Mesenchymal stem cell (in vitro differentiated cells and primary cell): ENCODE measurements around the gene CFC1. TPM values are rescaled to one million over a fixed set of nuclear protein-coding genes. Genes with fewer than 3 reads are reported as not detected.
"Not testable (repeated sequence)": the region's sequence is repeated elsewhere in the genome, so short reads cannot be mapped to it uniquely, and the experiment has no call there.

ENCODE experiments used
- DNase-seq: peaks from one replicate; pipeline ENCODE4 v3.0.0-alpha.2; 2013
- H2AFZ ChIP-seq: one replicate; pipeline ENCODE4 v1.6.1; 2013; ENCODE audit warnings: low read depth, mild to moderate bottlenecking, control low read depth, inconsistent platforms, low read length, moderate library complexity
- H2AK5ac ChIP-seq: 2 replicates; pipeline ENCODE4 v1.6.1; 2013; ENCODE audit warnings: low read length, moderate library complexity, mild to moderate bottlenecking, inconsistent platforms; ENCODE audit not compliant: severe bottlenecking
- H2BK120ac ChIP-seq: one replicate; pipeline ENCODE4 v1.6.1; 2013; ENCODE audit warnings: low read depth, mild to moderate bottlenecking, inconsistent platforms, low read length, moderate library complexity
- H2BK12ac ChIP-seq, 2 experiments: one replicate each; pipeline ENCODE4 v1.6.1; 2013; ENCODE audit warnings: inconsistent platforms in 2 of 2, low read length in 2 of 2, mild to moderate bottlenecking in 2 of 2, moderate library complexity in 2 of 2, control low read depth in 1 of 2
- H2BK15ac ChIP-seq: one replicate; pipeline ENCODE4 v1.6.1; 2013; ENCODE audit warnings: mild to moderate bottlenecking, low read depth, inconsistent platforms; ENCODE audit not compliant: poor library complexity, severe bottlenecking
- H2BK5ac ChIP-seq: 2 replicates; pipeline ENCODE4 v1.6.1; 2013; ENCODE audit warnings: low read depth, mild to moderate bottlenecking, low read length, control low read depth, inconsistent platforms; ENCODE audit not compliant: poor library complexity, severe bottlenecking
- H3K14ac ChIP-seq, 2 experiments: one replicate each; pipeline ENCODE4 v1.6.1; 2013; ENCODE audit warnings: inconsistent platforms in 2 of 2, low read length in 2 of 2, control low read depth in 1 of 2, mild to moderate bottlenecking in 1 of 2, moderate library complexity in 1 of 2
- H3K18ac ChIP-seq, 2 experiments: one replicate each; pipeline ENCODE4 v1.6.1; 2013; ENCODE audit warnings: inconsistent platforms in 2 of 2, low read length in 2 of 2, control low read depth in 1 of 2, low read depth in 1 of 2, mild to moderate bottlenecking in 1 of 2
- H3K23ac ChIP-seq, 2 experiments: one replicate each; pipeline ENCODE4 v1.6.1; 2013; ENCODE audit warnings: inconsistent platforms in 2 of 2, low read length in 2 of 2, mild to moderate bottlenecking in 2 of 2, moderate library complexity in 2 of 2, control low read depth in 1 of 2
- H3K27ac ChIP-seq: 2 replicates; pipeline ENCODE4 v1.5.1; 2013; ENCODE audit warnings: mild to moderate bottlenecking, moderate library complexity, low read length, control low read depth, inconsistent platforms; ENCODE audit not compliant: poor library complexity, severe bottlenecking
- H3K27me3 ChIP-seq, 2 experiments: 2 replicates each; pipeline versions ENCODE4 v1.6.1 to v1.7.0; 2013; ENCODE audit warnings: low read length in 2 of 2, mild to moderate bottlenecking in 2 of 2, moderate library complexity in 2 of 2, control low read depth in 1 of 2, inconsistent platforms in 1 of 2; ENCODE audit not compliant: control insufficient read depth in 1 of 2, insufficient read depth in 1 of 2
- H3K36me3 ChIP-seq, 2 experiments: 2 replicates each; pipeline versions ENCODE4 v1.6.1 to v1.7.0; 2013; ENCODE audit warnings: low read length in 2 of 2, control low read depth in 1 of 2, inconsistent platforms in 1 of 2, low read depth in 1 of 2, mild to moderate bottlenecking in 1 of 2; ENCODE audit not compliant: insufficient read depth in 2 of 2, control insufficient read depth in 1 of 2
- H3K4ac ChIP-seq, 2 experiments: one replicate each; pipeline ENCODE4 v1.6.1; 2013; ENCODE audit warnings: inconsistent platforms in 2 of 2, low read length in 2 of 2, mild to moderate bottlenecking in 2 of 2, moderate library complexity in 2 of 2, control low read depth in 1 of 2, low read depth in 1 of 2
- H3K4me1 ChIP-seq: 2 replicates; pipeline ENCODE4 v1.6.1; 2013; ENCODE audit warnings: low read depth, low read length, control low read depth; ENCODE audit not compliant: control insufficient read depth, insufficient read depth
- H3K4me2 ChIP-seq: 2 replicates; pipeline ENCODE4 v1.6.1; 2013; ENCODE audit warnings: low read length, mild to moderate bottlenecking, inconsistent platforms; ENCODE audit not compliant: poor library complexity, severe bottlenecking
- H3K4me3 ChIP-seq, 2 experiments: 2 replicates each; pipeline versions ENCODE4 v1.5.1 to v1.7.0; 2013; ENCODE audit warnings: low read length in 2 of 2, mild to moderate bottlenecking in 2 of 2, control low read depth in 1 of 2, low read depth in 1 of 2; ENCODE audit not compliant: insufficient read depth in 1 of 2
- H3K79me1 ChIP-seq: replicated peaks from 2 replicates; pipeline ENCODE4 v1.6.1; 2013; ENCODE audit warnings: mild to moderate bottlenecking, control low read depth, low read length, inconsistent platforms; ENCODE audit not compliant: poor library complexity, severe bottlenecking
- H3K9ac ChIP-seq: 2 replicates; pipeline ENCODE4 v1.7.0; 2013; ENCODE audit warnings: mild to moderate bottlenecking, low read length, moderate library complexity
- H3K9me3 ChIP-seq: 2 replicates; pipeline ENCODE4 v1.7.0; 2013; ENCODE audit warnings: mild to moderate bottlenecking, low read length; ENCODE audit not compliant: control insufficient read depth
- H4K8ac ChIP-seq: one replicate; pipeline ENCODE4 v1.6.1; 2013; ENCODE audit warnings: inconsistent platforms, mild to moderate bottlenecking, low read length, moderate library complexity
- H4K91ac ChIP-seq: one replicate; pipeline ENCODE4 v1.6.1; 2013; ENCODE audit warnings: mild to moderate bottlenecking, low read length, inconsistent platforms
- WGBS: methylation state at CpG from one replicate; pipeline ENCODE4 v1.1.7; 2013; ENCODE audit warnings: mixed read lengths; 5-methylcytosine and 5-hydroxymethylcytosine counted together
- polyA plus RNA-seq, 2 experiments: library from polyadenylated mRNA; stranded (reverse); fragments of 200-250 nt; gene quantifications; one replicate each; pipeline ENCODE4 v1.2.3, GENCODE V29; 2013

The CFC1 gene
- polyA plus RNA-seq (2013, experiment 1 of 2) = not detected
- polyA plus RNA-seq (2013, experiment 2 of 2) = not detected

DNA sequence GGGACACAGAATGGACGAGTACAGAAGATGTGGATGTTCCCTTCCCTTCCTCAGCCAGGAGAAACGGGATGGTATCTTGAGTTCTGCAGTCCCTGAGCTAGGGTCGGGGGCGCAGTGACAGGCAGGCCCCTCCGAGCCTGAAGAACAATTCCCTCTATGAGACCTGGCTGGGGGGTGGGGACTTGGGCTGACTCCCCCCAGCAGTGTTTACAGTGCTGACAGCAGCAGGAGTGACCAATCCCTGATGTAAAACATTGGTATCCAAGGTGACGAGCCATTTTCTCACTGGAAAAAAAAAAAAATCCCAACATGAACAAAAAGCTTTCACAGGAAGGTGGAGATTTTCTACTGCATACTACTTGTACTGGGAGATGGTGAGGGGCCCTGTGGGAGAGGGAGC lies at the start of gene CFC1:
Gene CFC1 (minus strand): TSS at position 183 of the 400 bp plus-strand sequence. CDS start 288 bp downstream, outside the sequence.
- not testable (repeated sequence) for H2BK12ac ChIP-seq, H2BK15ac ChIP-seq, H3K27me3 ChIP-seq, H3K4ac ChIP-seq, H3K79me1 ChIP-seq, DNase-seq, H3K4me2 ChIP-seq, H3K4me1 ChIP-seq, H3K18ac ChIP-seq, H2BK5ac ChIP-seq, H4K8ac ChIP-seq, H2AK5ac ChIP-seq, H3K36me3 ChIP-seq, H4K91ac ChIP-seq, H3K14ac ChIP-seq, H3K27ac ChIP-seq, H2BK120ac ChIP-seq, H3K9me3 ChIP-seq, H2AFZ ChIP-seq, H3K23ac ChIP-seq, H3K9ac ChIP-seq, H3K4me3 ChIP-seq
- no CpG with 5 or more reads among the region's 6 CpGs for WGBS

DNA sequence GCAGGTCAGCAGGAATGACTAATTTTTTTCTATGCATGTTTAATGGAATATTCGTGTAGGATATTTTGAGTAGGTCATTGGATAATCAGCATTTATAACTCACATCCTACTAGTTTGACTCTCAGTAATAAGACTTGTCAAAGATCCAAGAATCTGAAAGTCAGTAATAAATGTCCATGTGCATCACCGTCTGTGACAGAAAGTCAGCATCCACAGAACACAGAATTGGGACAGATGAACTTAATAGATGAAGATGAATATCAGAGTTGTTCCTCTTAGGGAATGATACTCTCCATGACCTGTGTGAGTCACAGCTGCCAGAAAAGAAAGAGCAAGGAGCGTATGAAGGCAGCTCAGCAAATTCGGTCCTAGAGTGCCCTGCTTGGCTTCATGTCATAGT lies 42.3 kb upstream of the CFC1 start:
- H3K14ac ChIP-seq, H3K4ac ChIP-seq, H3K36me3 ChIP-seq, DNase-seq, H3K27ac ChIP-seq, H3K4me2 ChIP-seq, H2BK12ac ChIP-seq, H3K18ac ChIP-seq, H2BK120ac ChIP-seq, H3K4me3 ChIP-seq, H4K91ac ChIP-seq, H3K79me1 ChIP-seq, H3K9me3 ChIP-seq, H3K23ac ChIP-seq, H2AK5ac ChIP-seq, H2BK15ac ChIP-seq, H3K4me1 ChIP-seq, H3K9ac ChIP-seq, H4K8ac ChIP-seq, H2BK5ac ChIP-seq, H3K27me3 ChIP-seq, H2AFZ ChIP-seq: not testable (repeated sequence)
- 80% methylated on average over 1 of the region's 4 CpGs for WGBS

DNA sequence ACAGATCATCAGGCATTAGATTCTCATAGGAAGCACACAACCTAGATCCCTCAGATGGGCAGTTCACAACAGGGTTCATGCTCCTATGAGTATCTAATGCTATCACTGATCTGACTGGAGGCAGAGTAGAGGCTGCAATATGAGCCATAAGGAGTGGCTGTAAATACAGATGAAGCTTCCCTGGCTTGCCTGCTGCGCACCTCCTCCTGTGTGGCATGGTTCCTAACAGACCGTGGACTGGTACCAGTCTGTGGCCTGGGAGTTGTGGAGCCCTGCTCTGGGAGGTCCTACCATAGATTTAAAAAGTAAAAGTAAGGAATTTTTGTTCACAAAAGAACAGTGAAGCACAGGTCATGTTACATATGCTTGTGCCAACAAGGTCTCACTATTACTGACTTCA lies 39.6 kb upstream of the CFC1 start:
- H2BK5ac ChIP-seq, H2BK15ac ChIP-seq, H3K36me3 ChIP-seq, H2BK12ac ChIP-seq, H3K23ac ChIP-seq, H3K14ac ChIP-seq, H3K18ac ChIP-seq, H3K4me3 ChIP-seq, H3K9me3 ChIP-seq, H3K27me3 ChIP-seq, H2AK5ac ChIP-seq, H3K27ac ChIP-seq, H4K8ac ChIP-seq, H2AFZ ChIP-seq, H3K4me2 ChIP-seq, H3K79me1 ChIP-seq, H4K91ac ChIP-seq, H3K9ac ChIP-seq, DNase-seq, H3K4me1 ChIP-seq, H3K4ac ChIP-seq, H2BK120ac ChIP-seq: not testable (repeated sequence)
- WGBS = no CpG with 5 or more reads among the region's 2 CpGs

DNA sequence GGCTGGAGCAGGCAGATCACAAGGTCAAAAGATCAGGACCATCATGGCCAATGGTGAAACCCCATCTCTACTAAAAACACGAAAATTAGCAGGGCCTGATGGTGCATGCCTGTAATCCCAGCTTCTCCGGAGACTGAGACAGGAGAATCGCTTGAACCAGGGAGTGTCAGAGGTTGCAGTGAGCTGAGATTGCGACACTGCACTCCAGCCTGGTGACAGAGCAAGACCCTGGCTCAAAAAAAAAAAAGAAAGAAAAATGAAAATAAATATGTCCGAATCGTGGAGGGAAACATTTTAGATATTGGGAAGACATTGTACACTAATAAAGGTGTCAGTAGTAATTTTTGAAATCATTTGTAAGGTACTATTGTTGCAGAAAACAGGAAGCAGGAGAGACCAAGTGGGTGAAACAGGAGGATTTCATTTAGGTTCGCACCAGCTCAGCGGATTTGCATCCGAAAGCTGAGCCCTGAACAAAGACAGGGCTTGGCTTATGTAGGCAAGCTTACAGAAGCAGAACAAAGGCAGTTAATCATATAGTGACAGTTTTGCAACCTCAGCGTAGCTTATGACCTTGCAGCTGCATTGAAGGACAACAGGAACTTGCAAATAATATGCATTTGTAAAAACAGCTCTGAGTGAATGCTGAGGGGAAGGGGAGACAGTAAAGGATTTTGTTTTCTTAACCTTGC lies 29.6 kb upstream of the CFC1 start:
- H3K36me3 ChIP-seq, H2BK5ac ChIP-seq, H2BK120ac ChIP-seq, H3K23ac ChIP-seq, H3K4me3 ChIP-seq, H3K79me1 ChIP-seq, H3K27me3 ChIP-seq, H2BK12ac ChIP-seq, H3K9me3 ChIP-seq, H2BK15ac ChIP-seq, H3K14ac ChIP-seq, H2AK5ac ChIP-seq, H3K4ac ChIP-seq, H4K91ac ChIP-seq, H2AFZ ChIP-seq, H4K8ac ChIP-seq, H3K18ac ChIP-seq, H3K4me2 ChIP-seq, H3K4me1 ChIP-seq, DNase-seq, H3K27ac ChIP-seq, H3K9ac ChIP-seq: not testable (repeated sequence)
- WGBS = 68% methylated on average over 6 of the region's 10 CpGs
